WTC11 (cell line): ENCODE measurements around the gene MEF2D.

Experiments used
- ATF2 ChIP-seq: sonication (generic); formaldehyde crosslinking; IDR thresholded peaks from 2 replicates; pipeline ENCODE4 v1.8.1; 2022; ENCODE audit warnings: low read depth, missing genetic modification reagents, borderline replicate concordance
- CREB1 ChIP-seq: sonication (generic); formaldehyde crosslinking; IDR thresholded peaks from 2 replicates; pipeline ENCODE4 v1.8.0; 2023; ENCODE audit warnings: mild to moderate bottlenecking, missing genetic modification reagents
- CTCF ChIP-seq: fragments of 200-600 bp; IDR thresholded peaks from 2 replicates; pipeline ENCODE4 v1.8.0; 2022; ENCODE audit warnings: antibody characterized with exemption
- E2F5 ChIP-seq: sonication (generic); formaldehyde crosslinking; IDR thresholded peaks from 2 replicates; pipeline ENCODE4 v1.8.1; 2022; ENCODE audit warnings: mild to moderate bottlenecking, moderate library complexity, missing genetic modification reagents
- PREB ChIP-seq: sonication (generic); formaldehyde crosslinking; IDR thresholded peaks from 2 replicates; pipeline ENCODE4 v1.8.1; 2022; ENCODE audit warnings: mild to moderate bottlenecking, missing genetic modification reagents, moderate library complexity, borderline replicate concordance
- SMAD4 ChIP-seq: sonication (generic); formaldehyde crosslinking; IDR thresholded peaks from 2 replicates; pipeline ENCODE4 v1.8.0; 2022; ENCODE audit warnings: mild to moderate bottlenecking, missing genetic modification reagents

GRCh38 chr1:156497743-156498431 lies 2.7 kb downstream of the MEF2D start:
- TF ChIP-seq CTCF (no peak), SMAD4 (CRISPR knock-in tag) (no peak), CREB1 (CRISPR knock-in tag) (no peak), PREB (CRISPR knock-in tag) (no peak), E2F5 (CRISPR knock-in tag) (no peak), ATF2 (no peak)
